CD4-positive, alpha-beta memory T cell (primary cell): Measurements from ENCODE around the gene HIRA. TPM values are rescaled to one million over a fixed set of nuclear protein-coding genes. Genes with fewer than 3 reads are reported as not detected.

Experiments used
- CTCF ChIA-PET: fragments of 350-600 bp; sonication (Branson Sonifier 250); formaldehyde crosslinking; loops from one replicate; lab custom pipeline; 2021; ENCODE audit warnings: inconsistent platforms; ENCODE audit not compliant: partially characterized antibody; lab: Charles Lee
- POLR2A ChIA-PET: fragments of 350-600 bp; sonication (Branson Sonifier 250); formaldehyde crosslinking; loops from one replicate; lab custom pipeline; 2021; ENCODE audit not compliant: partially characterized antibody; lab: Charles Lee
- DNase-seq, 5 donors: peaks; one replicate each; pipeline versions ENCODE4 v3.0.0 to v3.0.0-alpha.2; 2020 to 2022; ENCODE audit warnings: mixed read lengths in 1 of 5
- H3K27ac ChIP-seq: one replicate; pipeline ENCODE4 v1.7.0; 2013; ENCODE audit warnings: low read depth, low read length
- H3K27me3 ChIP-seq: 2 replicates; pipeline ENCODE4 v1.7.0; 2013; ENCODE audit warnings: mild to moderate bottlenecking, low read length, moderate library complexity; ENCODE audit not compliant: insufficient read depth
- H3K36me3 ChIP-seq: 2 replicates; pipeline ENCODE4 v1.7.0; 2013; ENCODE audit warnings: mild to moderate bottlenecking, low read length, moderate library complexity; ENCODE audit not compliant: insufficient read depth
- H3K4me1 ChIP-seq: 2 replicates; pipeline ENCODE4 v1.7.0; 2013; ENCODE audit warnings: mild to moderate bottlenecking, low read length, moderate library complexity; ENCODE audit not compliant: insufficient read depth
- H3K4me3 ChIP-seq, 2 donors: one replicate each; pipeline ENCODE4 v1.7.0; 2013; ENCODE audit warnings: low read length in 2 of 2, mild to moderate bottlenecking in 1 of 2
- H3K9me3 ChIP-seq, 2 donors: one replicate each; pipeline ENCODE4 v1.7.0; 2013; ENCODE audit warnings: low read length in 2 of 2, control low read depth in 1 of 2; ENCODE audit not compliant: control insufficient read depth in 1 of 2
- H3K27ac Mint-ChIP-seq, 7 donors: one replicate each; pipeline ENCODE4 v1.8.0; 2020 to 2021; ENCODE audit warnings: mixed read lengths in 7 of 7, mild to moderate bottlenecking in 6 of 7, inconsistent platforms in 3 of 7, moderate library complexity in 3 of 7
- H3K27me3 Mint-ChIP-seq, 2 donors: one replicate each; pipeline ENCODE4 v1.8.0; 2020 to 2021; ENCODE audit warnings: mixed read lengths in 2 of 2
- H3K36me3 Mint-ChIP-seq, 2 donors: one replicate each; pipeline ENCODE4 v1.8.0; 2020 to 2021; ENCODE audit warnings: mixed read lengths in 2 of 2, inconsistent platforms in 1 of 2, mild to moderate bottlenecking in 1 of 2
- H3K4me1 Mint-ChIP-seq, 4 donors: one replicate each; pipeline ENCODE4 v1.8.0; 2020 to 2021; ENCODE audit warnings: mixed read lengths in 4 of 4, mild to moderate bottlenecking in 1 of 4
- H3K4me3 Mint-ChIP-seq, 8 donors: one replicate each; pipeline ENCODE4 v1.8.0; 2020 to 2021; ENCODE audit warnings: mixed read lengths in 8 of 8, mild to moderate bottlenecking in 7 of 8, moderate library complexity in 6 of 8, inconsistent platforms in 3 of 8
- H3K9me3 Mint-ChIP-seq, 8 donors: one replicate each; pipeline ENCODE4 v1.8.0; 2020 to 2021; ENCODE audit warnings: mixed read lengths in 8 of 8, mild to moderate bottlenecking in 5 of 8, inconsistent platforms in 3 of 8, moderate library complexity in 1 of 8
- intact Hi-C: fragments of 100-400 bp; cut with micrococcal nuclease; formaldehyde crosslinking; loops from one replicate; pipeline ENCODE4 v1.15.1; 2023
- polyA plus RNA-seq, 2 donors: library from polyadenylated mRNA; unstranded; fragments of 300-500 nt; fragmentation: Illumina TruSeq; gene quantifications; one replicate each; pipeline ENCODE4 v1.2.3, GENCODE V29; 2021
- total RNA-seq, 2 experiments: library from RNA; stranded (reverse); gene quantifications; one replicate each; pipeline ENCODE4 v1.2.3, GENCODE V29; 2021

The HIRA gene
- total and polyA plus RNA-seq, 4 experiments from 2014 or later = 1.4 to 30.8 (median 17.6) TPM

DNA sequence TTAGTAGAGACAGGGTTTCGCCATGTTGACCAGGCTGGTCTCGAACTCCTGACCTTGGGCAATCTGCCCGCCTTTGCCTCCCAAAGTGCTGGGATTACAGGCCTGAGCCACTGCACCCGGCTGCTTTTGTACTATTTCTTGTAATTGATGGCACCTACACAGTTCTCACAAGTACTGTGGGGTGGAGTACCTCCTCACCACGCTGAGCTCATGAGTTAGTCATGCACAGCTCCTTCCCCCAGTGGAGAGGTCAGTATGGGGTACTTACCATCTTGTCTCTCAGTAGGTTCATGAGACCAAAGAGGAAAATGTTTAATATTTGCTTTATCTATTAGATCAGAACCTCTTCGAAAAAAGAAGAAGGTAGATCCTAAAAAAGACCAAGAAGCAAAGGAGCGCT, 2.9 kb upstream of the HIRA start:
- H3K4me1 Mint-ChIP-seq = peaks cover 17 to 37% (median 23%) of the 10 kb centered on the region in 4 donors
- peaks cover 24% of the 10 kb centered on the region for H3K4me1 ChIP-seq
- H3K27ac Mint-ChIP-seq = peak overlapping the region in 3 of 7 donors; percentile 12 to 91 (median 88)
- no peaks in the 10 kb centered on the region for H3K27me3 ChIP-seq
- H3K36me3 Mint-ChIP-seq = peaks cover 4 to 42% of the 10 kb centered on the region in 2 donors
- intact Hi-C loops = loop anchor here (5.0 kb wide), 1 partner anchor 698 kb away; the partner anchor contains the start of gene ZDHHC8
- H3K27ac ChIP-seq = no peak overlapping the region
- ChIA-PET CTCF (interaction anchor here (1.2 to 1.9 kb wide), 2 partner anchors 11 to 196 kb away, joined by 3 to 7 read pairs; no protein-coding TSS in a partner anchor), POLR2A (interaction anchor here (0.9 to 6.0 kb wide), 3 partner anchors 12 to 457 kb away, joined by 3 to 112 read pairs (median 5); partner anchors contain the start of gene C22orf39)
- H3K27me3 Mint-ChIP-seq = no peaks in the 10 kb centered on the region
- DNase-seq = no peak
- H3K4me3 Mint-ChIP-seq = peak overlapping the region in 4 of 8 donors; percentile 38 to 96 (median 54)
- no peaks in the 10 kb centered on the region for H3K9me3 ChIP-seq
- no peaks in the 10 kb centered on the region for H3K9me3 Mint-ChIP-seq
- H3K36me3 ChIP-seq = peaks cover 16% of the 10 kb centered on the region
- H3K4me3 ChIP-seq = no peak overlapping the region

DNA sequence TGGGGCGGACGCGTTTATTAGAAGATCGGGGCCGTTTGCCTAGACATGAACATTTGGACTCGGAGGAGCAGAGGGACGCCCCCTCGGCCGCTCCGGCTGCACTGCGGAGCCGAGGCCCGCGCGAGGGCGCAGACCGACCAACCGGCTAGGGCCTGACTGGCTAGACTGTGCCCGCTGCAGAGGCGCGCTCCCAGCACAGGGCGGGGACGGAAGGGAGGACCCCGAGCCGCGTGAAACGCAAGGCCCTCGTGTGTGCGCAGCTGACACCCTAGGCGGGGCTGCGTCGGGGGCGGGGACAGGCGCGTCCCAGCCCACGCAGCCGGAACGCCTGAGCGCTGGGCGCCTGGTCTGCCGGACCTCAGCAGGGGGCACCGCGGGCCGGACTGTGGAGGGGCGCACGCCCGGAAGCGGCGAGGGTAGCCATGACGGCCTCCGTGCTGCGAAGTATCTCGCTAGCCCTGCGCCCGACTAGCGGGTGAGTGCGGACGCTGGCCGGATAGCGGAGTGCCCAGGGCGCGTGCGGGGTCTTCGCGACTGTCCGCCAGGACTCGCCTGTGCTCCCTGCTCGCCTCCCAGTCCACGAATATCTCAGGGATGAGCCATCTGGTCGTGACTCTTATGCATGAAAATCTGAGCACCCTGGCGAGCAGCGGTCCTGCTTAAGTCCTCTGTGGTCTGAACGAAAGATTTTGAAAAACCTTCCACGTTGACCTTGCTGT, 759 bp upstream of the HIRA start, which contains the start of gene MRPL40:
Gene MRPL40, plus strand, starts transcription at position 413 of the 719 bp plus-strand sequence. Its CDS starts 10 bp downstream, at position 423.
- ChIA-PET CTCF (interaction anchor here (0.9 kb wide), 1 partner anchor 46 kb away, joined by 3 read pairs; no protein-coding TSS in a partner anchor), POLR2A (interaction anchor here (0.9 to 6.0 kb wide), 14 partner anchors 8 to 1031 kb away, joined by 3 to 112 read pairs (median 6); partner anchors contain the start of genes C22orf39, CDC45, CLTCL1 and DGCR2)
- intact Hi-C loops = loop anchor here (1.0 to 5.0 kb wide), 4 partner anchors 15 to 700 kb away; partner anchors contain the start of genes C22orf39, CDC45, UFD1 and ZDHHC8
- peak; percentile 80 to 88 (median 82) for DNase-seq
- Mint-ChIP-seq H3K27ac (peak within 1 kb of the TSS; percentile 90 to 96 (median 92)), H3K9me3 (no peaks in the 10 kb centered on the region), H3K36me3 (peaks cover 0 to 44% of the 10 kb centered on the region in 2 donors), H3K4me3 (peak within 1 kb of the TSS; percentile 87 to 97 (median 90)), H3K4me1 (peaks cover 23 to 48% (median 34%) of the 10 kb centered on the region in 4 donors), H3K27me3 (no peaks in the 10 kb centered on the region)
- Histone ChIP-seq H3K36me3 (peaks cover 16% of the 10 kb centered on the region), H3K9me3 (no peaks in the 10 kb centered on the region), H3K4me3 (peak within 1 kb of the TSS; percentile 88 to 97), H3K4me1 (peaks cover 43% of the 10 kb centered on the region), H3K27ac (peak within 1 kb of the TSS; percentile 81), H3K27me3 (no peaks in the 10 kb centered on the region)

DNA sequence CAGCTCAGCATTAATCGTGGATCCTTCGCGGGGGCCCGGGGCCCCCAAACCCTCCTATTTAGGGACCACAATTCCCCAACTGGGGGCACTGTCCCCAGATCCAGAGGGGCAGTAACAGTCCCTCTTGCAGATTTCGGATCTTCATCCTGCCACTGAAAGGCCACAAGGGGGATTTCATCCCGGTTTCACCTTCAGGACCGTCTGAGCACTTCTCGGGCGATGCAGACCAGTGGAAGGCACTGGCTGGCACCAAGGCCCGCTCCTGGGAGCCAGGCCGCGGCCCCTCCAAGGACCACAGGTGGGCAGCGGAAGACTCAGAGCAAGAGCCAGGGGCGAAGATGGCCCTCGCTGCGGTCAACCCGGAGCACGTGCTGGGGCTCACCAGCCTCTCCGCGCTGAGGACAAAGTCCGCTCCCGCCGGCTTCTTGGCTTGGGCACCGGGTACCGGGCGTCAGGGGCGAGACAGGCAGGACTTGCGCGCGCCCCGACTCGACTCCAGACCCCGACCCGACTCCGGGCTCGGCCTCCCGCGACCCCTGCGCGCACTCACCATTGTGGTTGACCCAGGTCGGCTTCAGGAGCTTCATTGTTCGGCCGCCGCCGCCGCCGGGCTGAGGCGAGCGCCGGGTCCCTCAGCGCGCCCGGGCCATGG, 517 bp downstream of the HIRA start:
- H3K36me3 ChIP-seq = peaks cover 15% of the 10 kb centered on the region
- H3K4me1 ChIP-seq = peaks cover 50% of the 10 kb centered on the region
- POLR2A ChIA-PET = interaction anchor here (0.7 to 6.0 kb wide), 12 partner anchors 8 to 286 kb away, joined by 3 to 112 read pairs (median 7); partner anchors contain the start of genes C22orf39, CDC45, ESS2 and SLC25A1
- Mint-ChIP-seq H3K36me3 (peaks cover 0 to 44% of the 10 kb centered on the region in 2 donors), H3K4me3 (peak overlapping the region; percentile 86 to 97 (median 90)), H3K27me3 (no peaks in the 10 kb centered on the region), H3K9me3 (no peaks in the 10 kb centered on the region), H3K27ac (peak overlapping the region; percentile 83 to 95 (median 94)), H3K4me1 (peaks cover 35 to 60% (median 47%) of the 10 kb centered on the region in 4 donors)
- H3K27me3 ChIP-seq = no peaks in the 10 kb centered on the region
- CTCF ChIA-PET = no interaction called here
- intact Hi-C loops = loop anchor here (5.0 kb wide), 1 partner anchor 701 kb away; the partner anchor contains the start of gene ZDHHC8
- peak in 4 of 5 donors; percentile 14 to 42 (median 28) for DNase-seq
- H3K4me3 ChIP-seq = peak overlapping the region; percentile 83 to 94
- H3K9me3 ChIP-seq = no peaks in the 10 kb centered on the region
- peak overlapping the region; percentile 73 for H3K27ac ChIP-seq

DNA sequence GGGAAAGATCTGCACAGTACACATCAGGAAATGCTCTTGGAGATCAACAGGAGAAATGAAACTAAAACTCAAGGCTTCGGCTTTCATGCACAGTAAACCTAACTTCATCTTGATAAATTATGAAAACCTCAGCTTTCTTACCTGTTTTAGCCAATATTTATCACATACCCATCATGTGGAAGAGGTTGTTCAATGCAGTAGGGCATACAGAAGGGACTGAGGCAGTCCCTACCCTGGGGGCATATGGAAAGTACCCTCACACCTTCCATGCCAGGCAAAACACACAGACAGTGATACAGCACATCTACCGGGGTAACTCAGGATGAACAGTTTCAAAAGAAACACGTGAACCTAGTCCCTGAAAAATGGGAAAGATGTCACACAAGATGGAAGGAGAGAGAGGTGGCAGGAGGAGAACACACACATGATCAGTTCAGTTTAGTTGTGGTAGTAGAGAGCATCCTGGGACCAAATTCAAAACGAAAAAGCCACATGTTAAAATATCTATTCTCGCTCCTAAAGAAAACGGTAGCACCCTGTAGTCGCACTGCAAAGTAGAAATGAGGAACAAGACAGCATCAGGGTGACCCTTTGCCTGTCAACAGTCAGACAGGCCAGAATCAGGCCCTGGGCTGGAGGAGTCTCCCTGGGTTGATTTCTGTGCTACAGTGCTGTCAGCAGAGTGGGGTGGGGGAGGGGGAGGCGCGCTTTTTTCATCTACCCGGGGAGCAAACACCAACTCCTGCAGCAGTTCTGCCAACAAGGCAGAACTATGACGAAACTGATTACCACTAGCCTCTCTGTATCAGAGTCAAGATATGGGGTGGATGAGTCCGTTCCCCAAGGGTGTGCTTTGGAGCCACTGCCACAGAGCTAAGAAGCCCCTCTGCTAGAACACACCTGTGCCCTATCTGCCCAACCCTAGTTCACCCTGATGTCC, 1.3 kb downstream of the HIRA start:
- peak overlapping the region; percentile 73 for H3K27ac ChIP-seq
- Mint-ChIP-seq H3K36me3 (peaks cover 0 to 40% of the 10 kb centered on the region in 2 donors), H3K4me3 (peak overlapping the region; percentile 86 to 97 (median 90)), H3K4me1 (peaks cover 37 to 64% (median 50%) of the 10 kb centered on the region in 4 donors), H3K27ac (peak overlapping the region; percentile 83 to 95 (median 94)), H3K27me3 (no peaks in the 10 kb centered on the region), H3K9me3 (no peaks in the 10 kb centered on the region)
- H3K4me3 ChIP-seq = peak overlapping the region; percentile 83 to 94
- H3K4me1 ChIP-seq = peaks cover 50% of the 10 kb centered on the region
- H3K9me3 ChIP-seq = no peaks in the 10 kb centered on the region
- peak; percentile 30 to 76 (median 40) for DNase-seq
- ChIA-PET POLR2A (interaction anchor here (0.7 to 6.0 kb wide), 4 partner anchors 9 to 22 kb away, joined by 3 to 112 read pairs (median 11); partner anchors contain the start of gene C22orf39), CTCF (no interaction called here)
- intact Hi-C loops = loop anchor here (5.0 kb wide), 1 partner anchor 702 kb away; the partner anchor contains the start of gene ZDHHC8
- peaks cover 7% of the 10 kb centered on the region for H3K36me3 ChIP-seq
- no peaks in the 10 kb centered on the region for H3K27me3 ChIP-seq

DNA sequence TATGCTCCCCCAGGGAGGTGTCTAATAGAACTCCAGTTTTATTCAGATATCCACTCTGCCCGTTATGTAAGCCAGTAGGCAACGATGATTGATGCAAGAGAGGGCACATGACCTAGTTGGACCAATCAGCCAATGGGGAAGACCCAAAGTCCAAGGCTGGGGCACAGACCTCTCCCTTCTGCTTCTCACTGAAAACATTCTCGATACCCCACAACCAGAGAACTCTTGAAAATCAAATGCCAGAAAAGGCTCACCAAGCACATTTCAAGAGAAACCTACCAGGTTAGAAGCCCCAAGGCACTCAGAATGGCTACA, 7.4 kb downstream of the HIRA start:
- H3K4me1 Mint-ChIP-seq = peaks cover 67 to 94% (median 80%) of the 10 kb centered on the region in 4 donors
- H3K4me1 ChIP-seq = peaks cover 69% of the 10 kb centered on the region
- CTCF ChIA-PET = no interaction called here
- no peaks in the 10 kb centered on the region for H3K27me3 ChIP-seq
- H3K27ac Mint-ChIP-seq = peak overlapping the region in 4 of 7 donors; percentile 4 to 81 (median 60)
- no peaks in the 10 kb centered on the region for H3K36me3 ChIP-seq
- DNase-seq = no peak
- peaks cover 0 to 21% of the 10 kb centered on the region in 2 donors for H3K36me3 Mint-ChIP-seq
- no peak overlapping the region for H3K4me3 ChIP-seq
- intact Hi-C loops = no loop called here
- no peak overlapping the region for H3K27ac ChIP-seq
- no peaks in the 10 kb centered on the region for H3K9me3 Mint-ChIP-seq
- H3K4me3 Mint-ChIP-seq = no peak overlapping the region
- no peaks in the 10 kb centered on the region for H3K9me3 ChIP-seq
- no peaks in the 10 kb centered on the region for H3K27me3 Mint-ChIP-seq
- POLR2A ChIA-PET = no interaction called here
